ENCODE data around the gene TTC31. TPM values are rescaled to one million over a fixed set of nuclear protein-coding genes. Genes with fewer than 3 reads are reported as not detected.

The TTC31 gene
- total and polyA plus RNA-seq, 2 donors (not counting 1 experiment from before 2014, with no cell fraction given): 68.5 to 72.3 TPM

DNA sequence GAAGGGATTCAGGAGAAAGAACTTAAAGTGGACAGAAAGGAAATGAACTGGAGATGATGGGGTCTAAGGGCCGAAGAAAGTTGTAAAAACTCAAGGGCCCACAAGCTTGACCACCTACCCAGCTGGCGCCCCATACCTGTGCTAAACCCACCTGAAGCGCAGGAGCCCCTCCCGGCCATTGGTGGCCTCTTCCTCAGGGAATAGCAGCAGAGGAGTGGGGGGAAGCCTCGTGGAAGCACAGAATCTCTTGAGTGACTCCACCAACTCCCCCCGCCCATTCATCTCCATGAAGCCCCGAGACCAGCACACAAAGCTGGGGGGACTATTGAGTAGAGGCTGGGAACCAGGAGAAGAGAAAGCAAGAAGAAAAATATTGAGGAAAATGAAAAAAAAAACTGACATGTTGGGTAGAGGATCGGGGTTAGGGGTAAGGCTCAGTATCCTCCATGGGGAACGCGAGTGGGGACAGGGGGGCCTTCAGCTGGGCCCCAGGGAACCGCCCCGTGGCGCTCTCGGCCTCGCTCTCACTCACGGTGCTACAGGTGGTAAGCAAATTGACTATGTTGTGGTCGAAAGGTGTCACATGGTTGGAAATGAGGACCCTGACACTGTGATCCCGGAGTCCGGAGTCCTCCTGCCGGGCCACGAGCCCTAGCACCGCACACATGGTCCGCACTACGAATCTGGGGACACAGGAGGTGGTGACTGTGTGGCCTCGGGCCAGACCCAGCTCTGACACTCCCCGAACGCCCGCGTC is 45.9 kb downstream of the TTC31 start:
- peak overlapping the region; percentile 62 to 98 (median 70) for H3K4me3 ChIP-seq (ENCODE audit: control extremely low read depth in 1 of 5, extremely low read depth in 1 of 5, insufficient read depth in 1 of 5, low read depth in 2 of 5, low read length in 4 of 5)
- H3K9me3 ChIP-seq (ENCODE audit: control extremely low read depth in 1 of 3, control insufficient read depth in 2 of 3, insufficient read depth in 1 of 3, low read length in 2 of 3): no peaks in the 10 kb centered on the region
- H3K36me3 ChIP-seq (replicated peaks in 1 of 2; ENCODE audit: control extremely low read depth in 1 of 2, control insufficient read depth in 1 of 2, extremely low read depth in 1 of 2, insufficient read depth in 2 of 2, low read length in 1 of 2): peaks cover 0 to 47% of the 10 kb centered on the region in 2 experiments
- H3K79me2 ChIP-seq (ENCODE audit: control insufficient read depth, insufficient read depth, low read length): peaks cover 31% of the 10 kb centered on the region
- Mint-ChIP-seq H3K27me3 (no peaks in the 10 kb centered on the region), H3K4me3 (peak overlapping the region; percentile 97), H3K27ac (peak overlapping the region; percentile 96), H3K4me1 (peaks cover 43% of the 10 kb centered on the region), H3K9me3 (ENCODE audit: insufficient read depth) (no peaks in the 10 kb centered on the region)
- no peak for DNase-seq
- peaks cover 17% of the 10 kb centered on the region for H4K20me1 ChIP-seq (ENCODE audit: control insufficient read depth, insufficient read depth, low read length, poor library complexity, severe bottlenecking)
- no peak for TF ChIP-seq EZH2 (IDR thresholded peaks at IDR 0.05; ENCODE audit: borderline replicate concordance, insufficient read depth, low read depth, low read length, poor library complexity, severe bottlenecking)
- TF ChIP-seq, protein P1, sequence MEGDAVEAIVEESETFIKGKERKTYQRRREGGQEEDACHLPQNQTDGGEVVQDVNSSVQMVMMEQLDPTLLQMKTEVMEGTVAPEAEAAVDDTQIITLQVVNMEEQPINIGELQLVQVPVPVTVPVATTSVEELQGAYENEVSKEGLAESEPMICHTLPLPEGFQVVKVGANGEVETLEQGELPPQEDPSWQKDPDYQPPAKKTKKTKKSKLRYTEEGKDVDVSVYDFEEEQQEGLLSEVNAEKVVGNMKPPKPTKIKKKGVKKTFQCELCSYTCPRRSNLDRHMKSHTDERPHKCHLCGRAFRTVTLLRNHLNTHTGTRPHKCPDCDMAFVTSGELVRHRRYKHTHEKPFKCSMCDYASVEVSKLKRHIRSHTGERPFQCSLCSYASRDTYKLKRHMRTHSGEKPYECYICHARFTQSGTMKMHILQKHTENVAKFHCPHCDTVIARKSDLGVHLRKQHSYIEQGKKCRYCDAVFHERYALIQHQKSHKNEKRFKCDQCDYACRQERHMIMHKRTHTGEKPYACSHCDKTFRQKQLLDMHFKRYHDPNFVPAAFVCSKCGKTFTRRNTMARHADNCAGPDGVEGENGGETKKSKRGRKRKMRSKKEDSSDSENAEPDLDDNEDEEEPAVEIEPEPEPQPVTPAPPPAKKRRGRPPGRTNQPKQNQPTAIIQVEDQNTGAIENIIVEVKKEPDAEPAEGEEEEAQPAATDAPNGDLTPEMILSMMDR (IDR thresholded peaks at IDR 0.05): peak; percentile 1
- 16% methylated on average over 26 of the region's 29 CpGs for WGBS (ENCODE audit: insufficient coverage)
- peak overlapping the region; percentile 78 for H3K9ac ChIP-seq (ENCODE audit: low read length)
- H3K27ac ChIP-seq (ENCODE audit: low read length in 2 of 2): peak overlapping the region; percentile 84 to 90
- ChIA-PET POLR2A (interaction anchor here (1.0 to 2.7 kb wide), 11 partner anchors 10 to 347 kb away, joined by 3 to 19 read pairs (median 7); partner anchors contain the start of genes CCDC142, INO80B, MRPL53 and PCGF1), CTCF (interaction anchor here (1.0 to 9.6 kb wide), 6 partner anchors 16 to 137 kb away, joined by 3 to 71 read pairs (median 24); partner anchors contain the start of genes CCDC142, PCGF1 and TTC31)
- H3K4me2 ChIP-seq (replicated peaks; ENCODE audit: low read depth, low read length, poor library complexity, severe bottlenecking): peak overlapping the region; percentile 95
- ATAC-seq (ENCODE audit: low read depth): peak; percentile 0
- peak overlapping the region; percentile 81 for H2AFZ ChIP-seq (ENCODE audit: insufficient read depth, low read depth, low read length, poor library complexity, severe bottlenecking)
- no peaks in the 10 kb centered on the region for H3K27me3 ChIP-seq (replicated peaks in 1 of 4; ENCODE audit: control extremely low read depth in 1 of 4, control insufficient read depth in 3 of 4, insufficient read depth in 4 of 4, low read length in 3 of 4)
- peaks cover 39 to 49% of the 10 kb centered on the region in 2 donors for H3K4me1 ChIP-seq (ENCODE audit: control insufficient read depth in 2 of 2, insufficient read depth in 2 of 2, low read length in 2 of 2)
- intact Hi-C loops (cut with micrococcal nuclease): loop anchor here (1.0 to 5.0 kb wide), 9 partner anchors 21 to 1296 kb away; partner anchors contain the start of genes C2orf81, CCT7, INO80B and MRPL53
